ENCODE data around the gene RNF130.

Gene RNF130

DNA sequence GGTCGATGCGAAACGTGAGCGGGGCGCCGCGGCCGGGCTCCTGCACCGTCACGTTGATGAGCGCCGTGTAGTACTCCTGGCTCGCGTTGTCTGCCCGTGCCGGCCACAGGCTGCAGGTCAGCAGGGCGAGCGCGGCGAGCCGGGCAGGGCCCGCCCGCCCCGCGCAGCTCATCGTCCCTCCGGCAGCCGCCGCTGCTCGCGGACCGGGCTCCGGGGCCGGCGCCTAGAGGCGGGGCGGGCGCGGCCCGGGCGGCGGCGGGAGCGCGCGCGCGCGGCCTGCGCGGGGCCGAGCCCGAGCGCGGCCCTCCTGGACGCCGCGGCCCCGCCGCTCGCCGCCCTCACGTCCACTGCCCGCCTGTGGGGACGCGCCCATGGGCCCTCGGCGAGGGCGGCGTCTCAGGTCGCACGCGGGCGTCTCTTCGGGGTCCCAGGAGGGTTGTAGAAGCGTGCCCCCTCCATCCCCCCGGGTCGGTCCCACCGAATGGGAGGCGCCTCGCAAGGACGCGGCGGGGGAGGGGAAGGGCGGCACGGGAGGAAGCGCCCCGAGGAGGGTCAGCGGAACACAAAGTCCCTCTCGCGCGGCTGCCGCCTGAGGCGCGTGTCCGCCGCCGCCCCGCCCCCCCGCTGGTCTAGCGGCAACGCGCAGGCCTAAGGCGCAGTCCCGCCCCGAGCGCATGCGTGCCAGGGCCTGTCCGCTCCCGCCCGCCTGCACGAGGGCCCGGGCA lies at the start of gene RNF130 (continued):
- TF ChIP-seq ZNF18 (tag by site-specific recombination; IDR thresholded peaks at IDR 0.05) = no peak
- TF ChIP-seq, protein P1, sequence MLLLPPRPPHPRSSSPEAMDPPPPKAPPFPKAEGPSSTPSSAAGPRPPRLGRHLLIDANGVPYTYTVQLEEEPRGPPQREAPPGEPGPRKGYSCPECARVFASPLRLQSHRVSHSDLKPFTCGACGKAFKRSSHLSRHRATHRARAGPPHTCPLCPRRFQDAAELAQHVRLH (tag by site-specific recombination; IDR thresholded peaks at IDR 0.05) = no peak
- TF ChIP-seq ZNF544 (tag by site-specific recombination; IDR thresholded peaks at IDR 0.05) = no peak
- no peak for TF ChIP-seq ZNF488 (tag by site-specific recombination; IDR thresholded peaks at IDR 0.05)
- TF ChIP-seq ZNF146 (tag by site-specific recombination; IDR thresholded peaks at IDR 0.05) = peak; percentile 71; the same call in 1 of the 2 replicates
- TF ChIP-seq ZNF416 (tag by site-specific recombination; IDR thresholded peaks at IDR 0.05) = no peak
- TF ChIP-seq SP7 (tag by site-specific recombination; IDR thresholded peaks at IDR 0.05) = peak; percentile 77
- no peak for TF ChIP-seq REPIN1 (tag by site-specific recombination; IDR thresholded peaks at IDR 0.05; ENCODE audit: low read depth)
- peak; percentile 86 for TF ChIP-seq ZEB2 (tag by site-specific recombination; IDR thresholded peaks at IDR 0.05)
- TF ChIP-seq ATF2 (tag by site-specific recombination; IDR thresholded peaks at IDR 0.05; ENCODE audit: low read depth) = no peak
- TF ChIP-seq GLIS2 (tag by site-specific recombination; IDR thresholded peaks at IDR 0.05) = peak; percentile 93
- TF ChIP-seq KLF16 (tag by site-specific recombination; IDR thresholded peaks at IDR 0.05) = no peak
- no peak for TF ChIP-seq ZNF645 (tag by site-specific recombination; IDR thresholded peaks at IDR 0.05)
- no peak for TF ChIP-seq ZNF785 (tag by site-specific recombination; IDR thresholded peaks at IDR 0.05)
- no peak for TF ChIP-seq ZNF623 (tag by site-specific recombination; IDR thresholded peaks at IDR 0.05)
- peak; percentile 91 for TF ChIP-seq ZNF423 (tag by site-specific recombination; IDR thresholded peaks at IDR 0.05)
- TF ChIP-seq ZNF302 (tag by site-specific recombination; IDR thresholded peaks at IDR 0.05; ENCODE audit: low read depth) = no peak
- TF ChIP-seq ZNF121 (tag by site-specific recombination; IDR thresholded peaks at IDR 0.05) = peak; percentile 19; the same call in 1 of the 2 replicates
- no peak for TF ChIP-seq ZNF280D (tag by site-specific recombination; IDR thresholded peaks at IDR 0.05)
- TF ChIP-seq ZNF571 (tag by site-specific recombination; IDR thresholded peaks at IDR 0.05) = no peak
- TF ChIP-seq ZBTB1 (tag by site-specific recombination; IDR thresholded peaks at IDR 0.05) = no peak
- peak; percentile 96 for TF ChIP-seq KLF1 (tag by site-specific recombination; IDR thresholded peaks at IDR 0.05)
- TF ChIP-seq, protein P2, sequence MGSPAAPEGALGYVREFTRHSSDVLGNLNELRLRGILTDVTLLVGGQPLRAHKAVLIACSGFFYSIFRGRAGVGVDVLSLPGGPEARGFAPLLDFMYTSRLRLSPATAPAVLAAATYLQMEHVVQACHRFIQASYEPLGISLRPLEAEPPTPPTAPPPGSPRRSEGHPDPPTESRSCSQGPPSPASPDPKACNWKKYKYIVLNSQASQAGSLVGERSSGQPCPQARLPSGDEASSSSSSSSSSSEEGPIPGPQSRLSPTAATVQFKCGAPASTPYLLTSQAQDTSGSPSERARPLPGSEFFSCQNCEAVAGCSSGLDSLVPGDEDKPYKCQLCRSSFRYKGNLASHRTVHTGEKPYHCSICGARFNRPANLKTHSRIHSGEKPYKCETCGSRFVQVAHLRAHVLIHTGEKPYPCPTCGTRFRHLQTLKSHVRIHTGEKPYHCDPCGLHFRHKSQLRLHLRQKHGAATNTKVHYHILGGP (tag by site-specific recombination; IDR thresholded peaks at IDR 0.05) = no peak
- no peak for TF ChIP-seq HOXA7 (CRISPR knock-in tag; IDR thresholded peaks at IDR 0.05; ENCODE audit: borderline replicate concordance)
- TF ChIP-seq ZNF169 (tag by site-specific recombination; IDR thresholded peaks at IDR 0.05) = no peak
- TF ChIP-seq, protein P3, sequence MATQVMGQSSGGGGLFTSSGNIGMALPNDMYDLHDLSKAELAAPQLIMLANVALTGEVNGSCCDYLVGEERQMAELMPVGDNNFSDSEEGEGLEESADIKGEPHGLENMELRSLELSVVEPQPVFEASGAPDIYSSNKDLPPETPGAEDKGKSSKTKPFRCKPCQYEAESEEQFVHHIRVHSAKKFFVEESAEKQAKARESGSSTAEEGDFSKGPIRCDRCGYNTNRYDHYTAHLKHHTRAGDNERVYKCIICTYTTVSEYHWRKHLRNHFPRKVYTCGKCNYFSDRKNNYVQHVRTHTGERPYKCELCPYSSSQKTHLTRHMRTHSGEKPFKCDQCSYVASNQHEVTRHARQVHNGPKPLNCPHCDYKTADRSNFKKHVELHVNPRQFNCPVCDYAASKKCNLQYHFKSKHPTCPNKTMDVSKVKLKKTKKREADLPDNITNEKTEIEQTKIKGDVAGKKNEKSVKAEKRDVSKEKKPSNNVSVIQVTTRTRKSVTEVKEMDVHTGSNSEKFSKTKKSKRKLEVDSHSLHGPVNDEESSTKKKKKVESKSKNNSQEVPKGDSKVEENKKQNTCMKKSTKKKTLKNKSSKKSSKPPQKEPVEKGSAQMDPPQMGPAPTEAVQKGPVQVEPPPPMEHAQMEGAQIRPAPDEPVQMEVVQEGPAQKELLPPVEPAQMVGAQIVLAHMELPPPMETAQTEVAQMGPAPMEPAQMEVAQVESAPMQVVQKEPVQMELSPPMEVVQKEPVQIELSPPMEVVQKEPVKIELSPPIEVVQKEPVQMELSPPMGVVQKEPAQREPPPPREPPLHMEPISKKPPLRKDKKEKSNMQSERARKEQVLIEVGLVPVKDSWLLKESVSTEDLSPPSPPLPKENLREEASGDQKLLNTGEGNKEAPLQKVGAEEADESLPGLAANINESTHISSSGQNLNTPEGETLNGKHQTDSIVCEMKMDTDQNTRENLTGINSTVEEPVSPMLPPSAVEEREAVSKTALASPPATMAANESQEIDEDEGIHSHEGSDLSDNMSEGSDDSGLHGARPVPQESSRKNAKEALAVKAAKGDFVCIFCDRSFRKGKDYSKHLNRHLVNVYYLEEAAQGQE (tag by site-specific recombination; IDR thresholded peaks at IDR 0.05) = no peak
- TF ChIP-seq ZNF37A (tag by site-specific recombination; IDR thresholded peaks at IDR 0.05) = no peak

Data from HEK293 (cell line).